ENCODE data around the gene BEND7.

GRCh38 chr10:13422800-13423199, 106.0 kb downstream of the BEND7 start:
- TF ChIP-seq POLR2A (IDR thresholded peaks at IDR 0.05; ENCODE audit: low read depth, low read length) (no peak), POLR2AphosphoS5 (IDR thresholded peaks at IDR 0.05; ENCODE audit: low read depth, low read length) (no peak)
